GM23338 (cell line): ENCODE measurements around the gene CDKN1A. TPM values are rescaled to one million over a fixed set of nuclear protein-coding genes. Genes with fewer than 3 reads are reported as not detected.

Experiments used
- ATAC-seq: fragments of 200-7000 bp; cut with Tn5 transposase; 3 replicates; pipeline ENCODE4 v1.9.1; 2020
- DNase-seq: peaks from one replicate; pipeline ENCODE4 v3.0.0-alpha.2; 2015; ENCODE audit warnings: low spot score
- H2AFZ ChIP-seq: fragments of 200-600 bp; sonication (generic); 2 replicates; pipeline ENCODE4 v1.8.0; 2016; ENCODE audit warnings: antibody characterized with exemption, mild to moderate bottlenecking, moderate library complexity
- H3F3A ChIP-seq: fragments of 200-600 bp; sonication (generic); replicated peaks from 2 replicates; pipeline ENCODE4 v1.8.0; 2017; ENCODE audit warnings: antibody characterized with exemption, mixed run types, low read depth
- H3K27ac ChIP-seq: fragments of 200-600 bp; sonication (generic); 2 replicates; pipeline ENCODE4 v1.6.1; 2016; ENCODE audit warnings: low read depth
- H3K27me3 ChIP-seq: fragments of 200-600 bp; sonication (generic); 2 replicates; pipeline ENCODE4 v1.8.0; 2016; ENCODE audit warnings: mild to moderate bottlenecking, mixed run types, moderate library complexity; ENCODE audit not compliant: insufficient read depth
- H3K36me3 ChIP-seq: fragments of 200-600 bp; sonication (generic); 2 replicates; pipeline ENCODE4 v1.8.0; 2016; ENCODE audit warnings: mild to moderate bottlenecking; ENCODE audit not compliant: insufficient read depth
- H3K4me1 ChIP-seq: fragments of 200-600 bp; sonication (generic); 2 replicates; pipeline ENCODE4 v1.8.0; 2016; ENCODE audit warnings: mild to moderate bottlenecking, moderate library complexity; ENCODE audit not compliant: insufficient read depth
- H3K4me2 ChIP-seq: fragments of 200-600 bp; sonication (generic); 2 replicates; pipeline ENCODE4 v1.7.1; 2017; ENCODE audit warnings: mixed run types
- H3K4me3 ChIP-seq: fragments of 200-600 bp; sonication (generic); 2 replicates; pipeline ENCODE4 v1.6.1; 2016; ENCODE audit warnings: mixed run types
- H3K79me2 ChIP-seq: fragments of 200-600 bp; sonication (generic); replicated peaks from 2 replicates; pipeline ENCODE4 v1.8.0; 2017; ENCODE audit warnings: mild to moderate bottlenecking; ENCODE audit not compliant: insufficient read depth
- H3K9me2 ChIP-seq: fragments of 200-600 bp; sonication (generic); 2 replicates; pipeline ENCODE4 v1.8.0; 2017; ENCODE audit not compliant: insufficient read depth
- H4K20me1 ChIP-seq: fragments of 200-600 bp; sonication (generic); replicated peaks from 2 replicates; pipeline ENCODE4 v1.8.0; 2017; ENCODE audit warnings: mild to moderate bottlenecking; ENCODE audit not compliant: insufficient read depth
- H3K27ac Mint-ChIP-seq: 2 replicates; pipeline ENCODE4 v1.8.0; 2020; ENCODE audit warnings: inconsistent platforms, mild to moderate bottlenecking, moderate library complexity, mixed read lengths
- H3K27me3 Mint-ChIP-seq: 3 replicates; pipeline ENCODE4 v1.8.0; 2022; ENCODE audit warnings: low read depth, mild to moderate bottlenecking, moderate library complexity, mixed read lengths, inconsistent platforms; ENCODE audit not compliant: insufficient read depth, poor library complexity
- H3K36me3 Mint-ChIP-seq: 3 replicates; pipeline ENCODE4 v1.8.0; 2021; ENCODE audit warnings: low read depth, mild to moderate bottlenecking, inconsistent platforms, moderate library complexity, mixed read lengths
- H3K4me1 Mint-ChIP-seq: 3 replicates; pipeline ENCODE4 v1.8.0; 2020; ENCODE audit warnings: mild to moderate bottlenecking, inconsistent platforms, mixed read lengths
- H3K4me3 Mint-ChIP-seq: 3 replicates; pipeline ENCODE4 v1.8.0; 2021; ENCODE audit warnings: moderate library complexity, mild to moderate bottlenecking, inconsistent platforms, mixed read lengths
- H3K9me3 Mint-ChIP-seq: 3 replicates; pipeline ENCODE4 v1.8.0; 2020; ENCODE audit warnings: moderate library complexity, mild to moderate bottlenecking, inconsistent platforms, mixed read lengths
- CREB1 ChIP-seq: fragments of 250-450 bp; sonication (Bioruptor Pico); IDR thresholded peaks from 2 replicates; pipeline ENCODE4 v1.5.0; 2020; ENCODE audit warnings: low read depth, mild to moderate bottlenecking, moderate library complexity
- CTCF ChIP-seq, 2 experiments: fragments of 200-600 bp in 1 of 2; sonication (generic) in 1 of 2; conservative IDR thresholded peaks; 2 replicates each; pipeline versions ENCODE4 v1.5.1 to v1.6.1; 2016 to 2017; ENCODE audit warnings: antibody characterized with exemption in 2 of 2, low read depth in 2 of 2, mild to moderate bottlenecking in 2 of 2, moderate library complexity in 1 of 2
- EZH2 ChIP-seq: fragments of 200-600 bp; sonication (generic); IDR thresholded peaks from one replicate; pipeline ENCODE4 v1.8.0; 2017; ENCODE audit warnings: antibody characterized with exemption, mild to moderate bottlenecking, low read depth; ENCODE audit not compliant: unreplicated experiment
- EZH2phosphoT487 ChIP-seq: fragments of 200-600 bp; sonication (generic); IDR thresholded peaks from one replicate; pipeline ENCODE4 v1.8.1; 2018; ENCODE audit warnings: antibody characterized with exemption; ENCODE audit not compliant: unreplicated experiment
- JUNB ChIP-seq: IDR thresholded peaks from one replicate; pipeline ENCODE4 v1.6.1; 2016; ENCODE audit warnings: antibody characterized with exemption; ENCODE audit not compliant: unreplicated experiment
- NANOG ChIP-seq: IDR thresholded peaks from 2 replicates; pipeline ENCODE4 v1.6.1; 2016; ENCODE audit warnings: antibody characterized with exemption, borderline replicate concordance
- POLR2AphosphoS5 ChIP-seq: IDR thresholded peaks from 2 replicates; pipeline ENCODE4 v1.6.1; 2016; ENCODE audit warnings: antibody characterized with exemption, low read depth
- STAT1 ChIP-seq: IDR thresholded peaks from one replicate; pipeline ENCODE4 v1.6.1; 2016; ENCODE audit warnings: antibody characterized with exemption; ENCODE audit not compliant: unreplicated experiment
- ZNF114 ChIP-seq: fragments of 250-450 bp; sonication (Bioruptor Pico); IDR thresholded peaks from 2 replicates; pipeline ENCODE4 v1.5.0; 2020; ENCODE audit warnings: mild to moderate bottlenecking, moderate library complexity
- ZNF331 ChIP-seq: fragments of 250-450 bp; sonication (Bioruptor Pico); IDR thresholded peaks from 2 replicates; pipeline ENCODE4 v1.5.0; 2020; ENCODE audit warnings: low read depth, mild to moderate bottlenecking, moderate library complexity
- polyA plus RNA-seq: library from polyadenylated mRNA; unstranded; fragments of >200 nt; fragmentation: Nextera tagmentation; extraction: Ambion mirVana; gene quantifications from 2 replicates; pipeline ENCODE4 v1.2.1, GENCODE V29; 2016
- total RNA-seq: library from RNA; depleted of rRNA; stranded (reverse); fragments of >200 nt; shearing (Covaris generic); gene quantifications from 2 replicates; pipeline ENCODE4 v1.2.3, GENCODE V29; 2014
- TF ChIP-seq, protein P1 (sequence below): IDR thresholded peaks from 2 replicates; pipeline ENCODE4 v1.6.1; 2016; ENCODE audit warnings: antibody characterized with exemption
- TF ChIP-seq, protein P2 (sequence below): fragments of 250-450 bp; sonication (Bioruptor Pico); IDR thresholded peaks from 2 replicates; pipeline ENCODE4 v1.5.0; 2020; ENCODE audit warnings: mild to moderate bottlenecking, moderate library complexity

CDKN1A gene
- total and polyA plus RNA-seq, 2 experiments from 2014 or later: 31.5 to 45.6 TPM

GRCh38 chr6:36724514-36725390 is 46.2 kb downstream of the CDKN1A start (continued):
- TF ChIP-seq EZH2 (no peak), NANOG (no peak), CTCF (conservative IDR thresholded peaks at IDR 0.05; ENCODE audit: low read depth in 2 of 2) (peak; percentile 70 to 91), ZNF114 (CRISPR knock-in tag) (no peak), ZNF331 (CRISPR knock-in tag) (no peak)

- H3K79me2 ChIP-seq: no peaks in the 10 kb centered on the region
- H3K9me3 Mint-ChIP-seq: no peaks in the 10 kb centered on the region
- no peak overlapping the region for H3K4me2 ChIP-seq
- H3K27ac Mint-ChIP-seq: no peak overlapping the region
- H2AFZ ChIP-seq: no peak overlapping the region
- H3F3A ChIP-seq: no peaks in the 10 kb centered on the region
- H3K4me1 Mint-ChIP-seq: peaks cover 2% of the 10 kb centered on the region; the same call in 2 of the 3 replicates
- no peaks in the 10 kb centered on the region for H3K4me1 ChIP-seq
- no peaks in the 10 kb centered on the region for H3K27me3 Mint-ChIP-seq
- ATAC-seq (no peak), DNase-seq (no peak)
- no peak overlapping the region for H3K27ac ChIP-seq
- no peaks in the 10 kb centered on the region for H3K27me3 ChIP-seq
- no peaks in the 10 kb centered on the region for H4K20me1 ChIP-seq
- no peak overlapping the region for H3K4me3 Mint-ChIP-seq
- H3K9me2 ChIP-seq: 0 out of 2 replicates have a peak, but pooled peaks cover 3% of the 10 kb centered on the region
- H3K36me3 Mint-ChIP-seq: no peaks in the 10 kb centered on the region
- H3K36me3 ChIP-seq: no peaks in the 10 kb centered on the region
- no peak overlapping the region for H3K4me3 ChIP-seq
- no peak for TF ChIP-seq NANOG
- no peak for TF ChIP-seq EZH2phosphoT487
- TF ChIP-seq CREB1 (CRISPR knock-in tag): no peak
- no peak for TF ChIP-seq ZNF114 (CRISPR knock-in tag)
- TF ChIP-seq, protein P1, sequence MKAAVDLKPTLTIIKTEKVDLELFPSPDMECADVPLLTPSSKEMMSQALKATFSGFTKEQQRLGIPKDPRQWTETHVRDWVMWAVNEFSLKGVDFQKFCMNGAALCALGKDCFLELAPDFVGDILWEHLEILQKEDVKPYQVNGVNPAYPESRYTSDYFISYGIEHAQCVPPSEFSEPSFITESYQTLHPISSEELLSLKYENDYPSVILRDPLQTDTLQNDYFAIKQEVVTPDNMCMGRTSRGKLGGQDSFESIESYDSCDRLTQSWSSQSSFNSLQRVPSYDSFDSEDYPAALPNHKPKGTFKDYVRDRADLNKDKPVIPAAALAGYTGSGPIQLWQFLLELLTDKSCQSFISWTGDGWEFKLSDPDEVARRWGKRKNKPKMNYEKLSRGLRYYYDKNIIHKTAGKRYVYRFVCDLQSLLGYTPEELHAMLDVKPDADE: no peak
- no peak for TF ChIP-seq JUNB
- no peak for TF ChIP-seq CTCF (conservative IDR thresholded peaks at IDR 0.05; ENCODE audit: low read depth in 2 of 2)
- TF ChIP-seq POLR2AphosphoS5: no peak
- TF ChIP-seq, protein P2, sequence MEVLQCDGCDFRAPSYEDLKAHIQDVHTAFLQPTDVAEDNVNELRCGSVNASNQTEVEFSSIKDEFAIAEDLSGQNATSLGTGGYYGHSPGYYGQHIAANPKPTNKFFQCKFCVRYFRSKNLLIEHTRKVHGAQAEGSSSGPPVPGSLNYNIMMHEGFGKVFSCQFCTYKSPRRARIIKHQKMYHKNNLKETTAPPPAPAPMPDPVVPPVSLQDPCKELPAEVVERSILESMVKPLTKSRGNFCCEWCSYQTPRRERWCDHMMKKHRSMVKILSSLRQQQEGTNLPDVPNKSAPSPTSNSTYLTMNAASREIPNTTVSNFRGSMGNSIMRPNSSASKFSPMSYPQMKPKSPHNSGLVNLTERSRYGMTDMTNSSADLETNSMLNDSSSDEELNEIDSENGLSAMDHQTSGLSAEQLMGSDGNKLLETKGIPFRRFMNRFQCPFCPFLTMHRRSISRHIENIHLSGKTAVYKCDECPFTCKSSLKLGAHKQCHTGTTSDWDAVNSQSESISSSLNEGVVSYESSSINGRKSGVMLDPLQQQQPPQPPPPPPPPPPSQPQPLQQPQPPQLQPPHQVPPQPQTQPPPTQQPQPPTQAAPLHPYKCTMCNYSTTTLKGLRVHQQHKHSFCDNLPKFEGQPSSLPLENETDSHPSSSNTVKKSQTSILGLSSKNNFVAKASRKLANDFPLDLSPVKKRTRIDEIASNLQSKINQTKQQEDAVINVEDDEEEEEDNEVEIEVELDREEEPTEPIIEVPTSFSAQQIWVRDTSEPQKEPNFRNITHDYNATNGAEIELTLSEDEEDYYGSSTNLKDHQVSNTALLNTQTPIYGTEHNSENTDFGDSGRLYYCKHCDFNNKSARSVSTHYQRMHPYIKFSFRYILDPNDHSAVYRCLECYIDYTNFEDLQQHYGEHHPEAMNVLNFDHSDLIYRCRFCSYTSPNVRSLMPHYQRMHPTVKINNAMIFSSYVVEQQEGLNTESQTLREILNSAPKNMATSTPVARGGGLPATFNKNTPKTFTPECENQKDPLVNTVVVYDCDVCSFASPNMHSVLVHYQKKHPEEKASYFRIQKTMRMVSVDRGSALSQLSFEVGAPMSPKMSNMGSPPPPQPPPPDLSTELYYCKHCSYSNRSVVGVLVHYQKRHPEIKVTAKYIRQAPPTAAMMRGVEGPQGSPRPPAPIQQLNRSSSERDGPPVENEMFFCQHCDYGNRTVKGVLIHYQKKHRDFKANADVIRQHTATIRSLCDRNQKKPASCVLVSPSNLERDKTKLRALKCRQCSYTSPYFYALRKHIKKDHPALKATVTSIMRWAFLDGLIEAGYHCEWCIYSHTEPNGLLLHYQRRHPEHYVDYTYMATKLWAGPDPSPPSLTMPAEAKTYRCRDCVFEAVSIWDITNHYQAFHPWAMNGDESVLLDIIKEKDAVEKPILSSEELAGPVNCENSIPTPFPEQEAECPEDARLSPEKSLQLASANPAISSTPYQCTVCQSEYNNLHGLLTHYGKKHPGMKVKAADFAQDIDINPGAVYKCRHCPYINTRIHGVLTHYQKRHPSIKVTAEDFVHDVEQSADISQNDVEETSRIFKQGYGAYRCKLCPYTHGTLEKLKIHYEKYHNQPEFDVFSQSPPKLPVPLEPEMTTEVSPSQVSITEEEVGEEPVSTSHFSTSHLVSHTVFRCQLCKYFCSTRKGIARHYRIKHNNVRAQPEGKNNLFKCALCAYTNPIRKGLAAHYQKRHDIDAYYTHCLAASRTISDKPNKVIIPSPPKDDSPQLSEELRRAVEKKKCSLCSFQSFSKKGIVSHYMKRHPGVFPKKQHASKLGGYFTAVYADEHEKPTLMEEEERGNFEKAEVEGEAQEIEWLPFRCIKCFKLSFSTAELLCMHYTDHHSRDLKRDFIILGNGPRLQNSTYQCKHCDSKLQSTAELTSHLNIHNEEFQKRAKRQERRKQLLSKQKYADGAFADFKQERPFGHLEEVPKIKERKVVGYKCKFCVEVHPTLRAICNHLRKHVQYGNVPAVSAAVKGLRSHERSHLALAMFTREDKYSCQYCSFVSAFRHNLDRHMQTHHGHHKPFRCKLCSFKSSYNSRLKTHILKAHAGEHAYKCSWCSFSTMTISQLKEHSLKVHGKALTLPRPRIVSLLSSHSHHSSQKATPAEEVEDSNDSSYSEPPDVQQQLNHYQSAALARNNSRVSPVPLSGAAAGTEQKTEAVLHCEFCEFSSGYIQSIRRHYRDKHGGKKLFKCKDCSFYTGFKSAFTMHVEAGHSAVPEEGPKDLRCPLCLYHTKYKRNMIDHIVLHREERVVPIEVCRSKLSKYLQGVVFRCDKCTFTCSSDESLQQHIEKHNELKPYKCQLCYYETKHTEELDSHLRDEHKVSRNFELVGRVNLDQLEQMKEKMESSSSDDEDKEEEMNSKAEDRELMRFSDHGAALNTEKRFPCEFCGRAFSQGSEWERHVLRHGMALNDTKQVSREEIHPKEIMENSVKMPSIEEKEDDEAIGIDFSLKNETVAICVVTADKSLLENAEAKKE (CRISPR knock-in tag): no peak
- TF ChIP-seq STAT1: no peak
- TF ChIP-seq ZNF331 (CRISPR knock-in tag): no peak
- TF ChIP-seq EZH2: no peak
Observed at GRCh38 chr6:36725581-36725980, 47.1 kb downstream of the CDKN1A start.
